ENCODE data around the gene GRIPAP1. TPM values are rescaled to one million over a fixed set of nuclear protein-coding genes. Genes with fewer than 3 reads are reported as not detected.

Gene GRIPAP1
- total RNA-seq, 1 donor from 2014 or later = 24.5 TPM

GRCh38 chrX:48935301-48935670 lies 66.8 kb downstream of the GRIPAP1 start:
- DNase-seq (ENCODE audit: low read depth) (no peak), FAIRE-seq (no peak)
- Histone ChIP-seq H3K27me3 (ENCODE audit: control insufficient read depth, insufficient read depth, low read length) (no peaks in the 10 kb centered on the region), H3K36me3 (ENCODE audit: control insufficient read depth, insufficient read depth, low read length) (peaks cover 3% of the 10 kb centered on the region), H3K4me3 (ENCODE audit: low read depth, low read length) (no peak overlapping the region)
- no peak for TF ChIP-seq CTCF (IDR thresholded peaks at IDR 0.05; ENCODE audit: insufficient read depth, low read length, severe bottlenecking)

GRCh38 chrX:48934581-48935300 lies 67.3 kb downstream of the GRIPAP1 start:
- H3K27me3 ChIP-seq (ENCODE audit: control insufficient read depth, insufficient read depth, low read length) = no peaks in the 10 kb centered on the region
- DNase-seq (ENCODE audit: low read depth) (no peak), FAIRE-seq (no peak)
- peaks cover 3% of the 10 kb centered on the region for H3K36me3 ChIP-seq (ENCODE audit: control insufficient read depth, insufficient read depth, low read length)
- no peak overlapping the region for H3K4me3 ChIP-seq (ENCODE audit: low read depth, low read length)
- TF ChIP-seq CTCF (IDR thresholded peaks at IDR 0.05; ENCODE audit: insufficient read depth, low read length, severe bottlenecking) = no peak

- H3K36me3 ChIP-seq (ENCODE audit: control insufficient read depth, insufficient read depth, low read length) = peaks cover 3% of the 10 kb centered on the region
- FAIRE-seq = no peak
These were observed 68.3 kb downstream of the GRIPAP1 start for GRCh38 chrX:48933757-48934156.

GRCh38 chrX:48927736-48928382 lies 74.2 kb downstream of the GRIPAP1 start:
- Histone ChIP-seq H3K27me3 (ENCODE audit: control insufficient read depth, insufficient read depth, low read length) (no peaks in the 10 kb centered on the region), H3K4me3 (ENCODE audit: low read depth, low read length) (no peak overlapping the region), H3K36me3 (ENCODE audit: control insufficient read depth, insufficient read depth, low read length) (peaks cover 9% of the 10 kb centered on the region)
- no peak for TF ChIP-seq CTCF (IDR thresholded peaks at IDR 0.05; ENCODE audit: insufficient read depth, low read length, severe bottlenecking)
- DNase-seq (ENCODE audit: low read depth) (no peak), FAIRE-seq (no peak)

More at GRCh38 chrX:48933757-48934156, 68.3 kb downstream of the GRIPAP1 start:
- no peak overlapping the region for H3K4me3 ChIP-seq (ENCODE audit: low read depth, low read length)
- no peak for DNase-seq (ENCODE audit: low read depth)
- no peak for TF ChIP-seq CTCF (IDR thresholded peaks at IDR 0.05; ENCODE audit: insufficient read depth, low read length, severe bottlenecking)
- H3K27me3 ChIP-seq (ENCODE audit: control insufficient read depth, insufficient read depth, low read length) = no peaks in the 10 kb centered on the region

GRCh38 chrX:48927123-48927522 lies 74.9 kb downstream of the GRIPAP1 start:
- H3K27me3 ChIP-seq (ENCODE audit: control insufficient read depth, insufficient read depth, low read length) = no peaks in the 10 kb centered on the region
- DNase-seq (ENCODE audit: low read depth) = no peak
- H3K4me3 ChIP-seq (ENCODE audit: low read depth, low read length) = no peak overlapping the region
- no peak for TF ChIP-seq CTCF (IDR thresholded peaks at IDR 0.05; ENCODE audit: insufficient read depth, low read length, severe bottlenecking)
- H3K36me3 ChIP-seq (ENCODE audit: control insufficient read depth, insufficient read depth, low read length) = peaks cover 9% of the 10 kb centered on the region
- no peak for FAIRE-seq
